Calu3 (cell line): ENCODE results near the gene CPNE6. TPM values are rescaled to one million over a fixed set of nuclear protein-coding genes. Genes with fewer than 3 reads are reported as not detected.

Experiments
- BruUV-seq: library from RNA; stranded (reverse); fragments of 400-500 nt; replicated peaks from 2 replicates; lab custom pipeline; 2021; lab: Mats Ljungman, UMichigan
- CTCF ChIA-PET: fragments of 300-600 bp; sonication (Branson Sonifier 250); formaldehyde crosslinking; loops from one replicate; lab custom pipeline; 2022; ENCODE audit warnings: antibody characterized with exemption; lab: Charles Lee
- DNase-seq: peaks from one replicate; pipeline ENCODE4 v3.0.0; 2022
- H3K27ac Mint-ChIP-seq: one replicate; pipeline ENCODE4 v1.8.0; 2022; ENCODE audit warnings: mixed read lengths; ENCODE audit not compliant: unreplicated experiment
- H3K27me3 Mint-ChIP-seq: one replicate; pipeline ENCODE4 v1.8.0; 2022; ENCODE audit warnings: mixed read lengths; ENCODE audit not compliant: unreplicated experiment
- H3K36me3 Mint-ChIP-seq: one replicate; pipeline ENCODE4 v1.8.0; 2022; ENCODE audit warnings: mild to moderate bottlenecking, moderate library complexity, mixed read lengths; ENCODE audit not compliant: insufficient read depth, unreplicated experiment
- H3K4me1 Mint-ChIP-seq: one replicate; pipeline ENCODE4 v1.8.0; 2022; ENCODE audit warnings: mild to moderate bottlenecking, low read depth, mixed read lengths; ENCODE audit not compliant: unreplicated experiment
- H3K4me3 Mint-ChIP-seq: one replicate; pipeline ENCODE4 v1.8.0; 2022; ENCODE audit warnings: mild to moderate bottlenecking, low read depth, moderate library complexity, mixed read lengths; ENCODE audit not compliant: unreplicated experiment
- H3K9me3 Mint-ChIP-seq: one replicate; pipeline ENCODE4 v1.8.0; 2022; ENCODE audit warnings: low read depth, mixed read lengths; ENCODE audit not compliant: unreplicated experiment
- CTCF ChIP-seq: fragments of 200-600 bp; IDR thresholded peaks from one replicate; pipeline ENCODE4 v1.8.0; 2022; ENCODE audit warnings: antibody characterized with exemption; ENCODE audit not compliant: unreplicated experiment
- intact Hi-C: fragments of 100-400 bp; cut with micrococcal nuclease; formaldehyde crosslinking; loops from one replicate; pipeline ENCODE4 v1.10.0; 2022; ENCODE audit not compliant: unreplicated experiment
- total RNA-seq: library from RNA; stranded (reverse); gene quantifications from 2 replicates; pipeline ENCODE4 v1.2.3, GENCODE V29; 2022

CPNE6 gene
- total RNA-seq, 1 experiment from 2014 or later, result not detected

- BruUV-seq, result no TSS peak
- intact Hi-C loops, result no loop called here
- H3K9me3 Mint-ChIP-seq, result no peaks in the 10 kb centered on the region
- H3K27ac Mint-ChIP-seq, result no peak overlapping the region
- CTCF ChIA-PET, result no interaction called here
- H3K36me3 Mint-ChIP-seq, result peaks cover 5% of the 10 kb centered on the region
- no peak for TF ChIP-seq CTCF
- DNase-seq, result no peak
- H3K4me3 Mint-ChIP-seq, result no peak overlapping the region
- peaks cover 14% of the 10 kb centered on the region for H3K27me3 Mint-ChIP-seq
- peaks cover 8% of the 10 kb centered on the region for H3K4me1 Mint-ChIP-seq
These were observed 15.0 kb downstream of the CPNE6 start for GRCh38 chr14:24086193-24086955.

- BruUV-seq, result no TSS peak
- Mint-ChIP-seq H3K27ac (no peak overlapping the region), H3K27me3 (peaks cover 14% of the 10 kb centered on the region), H3K36me3 (peaks cover under 1% of the 10 kb centered on the region), H3K4me1 (peaks cover 6% of the 10 kb centered on the region), H3K9me3 (no peaks in the 10 kb centered on the region), H3K4me3 (no peak overlapping the region)
- CTCF ChIA-PET, result no interaction called here
- intact Hi-C loops, result no loop called here
- TF ChIP-seq CTCF, result no peak
- DNase-seq, result no peak
These were observed 15.6 kb downstream of the CPNE6 start for GRCh38 chr14:24087004-24087403.

GRCh38 chr14:24088095-24088494 is 16.7 kb downstream of the CPNE6 start:
- no peak overlapping the region for H3K27ac Mint-ChIP-seq
- intact Hi-C loops, result no loop called here
- H3K4me1 Mint-ChIP-seq, result peaks cover 12% of the 10 kb centered on the region
- H3K36me3 Mint-ChIP-seq, result peaks cover 5% of the 10 kb centered on the region
- no peak overlapping the region for H3K4me3 Mint-ChIP-seq
- no peaks in the 10 kb centered on the region for H3K9me3 Mint-ChIP-seq
- no peak for DNase-seq
- TF ChIP-seq CTCF, result no peak
- no TSS peak for BruUV-seq
- CTCF ChIA-PET, result interaction anchor here (1.9 kb wide), 1 partner anchor 21 kb away, joined by 5 read pairs; no protein-coding TSS in a partner anchor
- H3K27me3 Mint-ChIP-seq, result peaks cover 14% of the 10 kb centered on the region

GRCh38 chr14:24089890-24090289 is 18.5 kb downstream of the CPNE6 start:
- intact Hi-C loops, result loop anchor here (1.0 kb wide), 2 partner anchors 32 to 76 kb away; no protein-coding TSS in a partner anchor
- BruUV-seq, result no TSS peak
- DNase-seq, result no peak
- Mint-ChIP-seq H3K27ac (no peak overlapping the region), H3K27me3 (peaks cover 14% of the 10 kb centered on the region), H3K36me3 (peaks cover 22% of the 10 kb centered on the region), H3K9me3 (no peaks in the 10 kb centered on the region), H3K4me3 (no peak overlapping the region), H3K4me1 (peaks cover 20% of the 10 kb centered on the region)
- no peak for TF ChIP-seq CTCF
- CTCF ChIA-PET, result interaction anchor here (1.0 to 5.7 kb wide), 6 partner anchors 9 to 71 kb away, joined by 3 to 68 read pairs (median 6); partner anchors contain the start of genes DCAF11, IRF9 and NRL
